K562 (cell line): ENCODE data around the gene MRGPRX3. TPM values are rescaled to one million over a fixed set of nuclear protein-coding genes. Genes with fewer than 3 reads are reported as not detected.

Experiments
- ATAC-seq: fragments of 200-7000 bp; cut with Tn5 transposase; 3 replicates; pipeline ENCODE4 v1.9.1; 2020; ENCODE audit warnings: moderate library complexity
- BruUV-seq: library from RNA; stranded (reverse); fragments of 400-500 nt; replicated peaks from 2 replicates; lab custom pipeline; 2021; lab: Mats Ljungman, UMichigan
- CTCF ChIA-PET: fragments of 300-600 bp; formaldehyde crosslinking; extraction: SDS; loops from one replicate; lab custom pipeline; 2021; ENCODE audit warnings: low intra/inter-chr PET ratio; lab: Yijun Ruan, JAX
- POLR2A ChIA-PET: fragments of 300-600, 350-650 bp; sonication (Branson Sonifier 250); formaldehyde crosslinking; extraction: SDS; loops from one replicate; lab custom pipeline; 2021; ENCODE audit warnings: antibody characterized with exemption, inconsistent platforms; lab: Yijun Ruan, JAX
- DNase-seq, 4 experiments: peaks; one replicate each; pipeline versions ENCODE4 v3.0.0 to v3.0.0-alpha.2; 2011 to 2018; ENCODE audit warnings: low spot score in 3 of 4, mixed read lengths in 3 of 4; ENCODE audit errors: extremely low read depth in 1 of 4
- FAIRE-seq: peaks from 2 replicates; lab custom pipeline; 2011; peaks lifted over from hg19 to GRCh38; lab: Jason Lieb, UNC
- H2AFZ ChIP-seq: 2 replicates; pipeline ENCODE4 v1.6.0; 2011; ENCODE audit warnings: low read depth, low read length, control low read depth, inconsistent platforms
- H3K27ac ChIP-seq: fragments of 200-600 bp; 3 replicates; pipeline ENCODE4 v1.8.0; 2011; ENCODE audit warnings: low read depth, mild to moderate bottlenecking, control low read depth, inconsistent platforms, low read length, moderate library complexity, mixed read lengths; ENCODE audit errors: extremely low read depth
- H3K27me3 ChIP-seq, 2 experiments: fragments of 300-600 bp in 1 of 2; 2 replicates in 1 of 2; 3 replicates in 1 of 2; pipeline versions ENCODE4 v1.6.0 to v1.8.0; 2011; ENCODE audit warnings: inconsistent platforms in 2 of 2, low read length in 2 of 2, mild to moderate bottlenecking in 1 of 2, mixed read lengths in 1 of 2, moderate library complexity in 1 of 2; ENCODE audit not compliant: control insufficient read depth in 2 of 2, insufficient read depth in 2 of 2
- H3K36me3 ChIP-seq: fragments of 300-600 bp; 3 replicates; pipeline ENCODE4 v1.8.0; 2011; ENCODE audit warnings: mild to moderate bottlenecking, low read length, inconsistent platforms; ENCODE audit not compliant: control insufficient read depth, insufficient read depth
- H3K4me1 ChIP-seq, 2 experiments: fragments of 200-600 bp in 1 of 2; replicated peaks in 1 of 2; 2 replicates in 1 of 2; 3 replicates in 1 of 2; pipeline versions ENCODE4 v1.5.1 to v1.8.0; 2011; ENCODE audit warnings: inconsistent platforms in 2 of 2, low read length in 2 of 2, mild to moderate bottlenecking in 1 of 2, mixed read lengths in 1 of 2, moderate library complexity in 1 of 2; ENCODE audit not compliant: control insufficient read depth in 2 of 2, insufficient read depth in 2 of 2
- H3K4me2 ChIP-seq: 2 replicates; pipeline ENCODE4 v1.6.1; 2011; ENCODE audit warnings: low read length, control low read depth, inconsistent platforms, mixed read lengths; ENCODE audit not compliant: insufficient read depth
- H3K4me3 ChIP-seq: fragments of 200-600 bp; sonication (generic), shearing (Covaris generic); 2 replicates; pipeline ENCODE4 v1.5.1; 2016; ENCODE audit warnings: control low read depth, inconsistent platforms
- H3K79me2 ChIP-seq: fragments of 200-600 bp; 3 replicates; pipeline ENCODE4 v1.8.0; 2011; ENCODE audit warnings: low read length, inconsistent platforms; ENCODE audit not compliant: control insufficient read depth, insufficient read depth
- H3K9ac ChIP-seq, 2 experiments: 2 replicates each; pipeline versions ENCODE4 v1.6.0 to v1.6.1; 2011; ENCODE audit warnings: low read depth in 2 of 2, low read length in 2 of 2, control low read depth in 1 of 2, inconsistent platforms in 1 of 2, mild to moderate bottlenecking in 1 of 2, mixed read lengths in 1 of 2; ENCODE audit not compliant: insufficient read depth in 1 of 2
- H3K9me1 ChIP-seq: one replicate; pipeline ENCODE4 v1.6.0; 2011; ENCODE audit warnings: inconsistent platforms, mild to moderate bottlenecking, low read length, moderate library complexity; ENCODE audit not compliant: control insufficient read depth, insufficient read depth
- H3K9me3 ChIP-seq: replicated peaks from 2 replicates; pipeline ENCODE4 v1.5.1; 2011; ENCODE audit warnings: low read depth, low read length, inconsistent platforms; ENCODE audit not compliant: control insufficient read depth, insufficient read depth
- H4K20me1 ChIP-seq: replicated peaks from 2 replicates; pipeline ENCODE4 v1.6.1; 2011; ENCODE audit warnings: low read length, inconsistent platforms, mixed read lengths; ENCODE audit not compliant: control insufficient read depth, insufficient read depth
- ADNP ChIP-seq: fragments of 200-800 bp; sonication (Bioruptor generic); IDR thresholded peaks from 2 replicates; pipeline ENCODE4 v1.6.1; 2016; ENCODE audit warnings: missing genetic modification characterization, missing compliant biosample characterization
- EHMT2 ChIP-seq: fragments of 450-650 bp; IDR thresholded peaks from 2 replicates; pipeline ENCODE4 v1.6.1; 2018; ENCODE audit warnings: antibody characterized with exemption
- HOMEZ ChIP-seq: fragments of 250-450 bp; sonication (Bioruptor Pico); IDR thresholded peaks from 2 replicates; pipeline ENCODE4 v1.4.0; 2020; ENCODE audit warnings: mild to moderate bottlenecking, moderate library complexity
- MIER1 ChIP-seq: fragments of 450-650 bp; IDR thresholded peaks from 2 replicates; pipeline ENCODE4 v1.6.1; 2016; ENCODE audit warnings: antibody characterized with exemption, mild to moderate bottlenecking, low read depth
- NR0B1 ChIP-seq: fragments of 450-650 bp; IDR thresholded peaks from one replicate; pipeline ENCODE4 v1.6.1; 2018; ENCODE audit warnings: mild to moderate bottlenecking, moderate library complexity; ENCODE audit not compliant: partially characterized antibody
- RAD51 ChIP-seq: fragments of 450-650 bp; IDR thresholded peaks from 2 replicates; pipeline ENCODE4 v1.7.1; 2016; ENCODE audit warnings: low read depth, mild to moderate bottlenecking, borderline replicate concordance
- STAG1 ChIP-seq: sonication (generic); formaldehyde crosslinking; IDR thresholded peaks from 2 replicates; pipeline ENCODE4 v1.5.0; 2020; ENCODE audit warnings: missing genetic modification reagents, borderline replicate concordance
- TRIM25 ChIP-seq: fragments of 450-650 bp; IDR thresholded peaks from 2 replicates; pipeline ENCODE4 v1.7.0; 2016; ENCODE audit warnings: borderline replicate concordance
- ZNF592 ChIP-seq: fragments of 450-650 bp; IDR thresholded peaks from 2 replicates; pipeline ENCODE4 v1.6.1; 2017; ENCODE audit warnings: antibody characterized with exemption, mild to moderate bottlenecking
- ZNF830 ChIP-seq: fragments of 250-450 bp; sonication (Bioruptor Pico); IDR thresholded peaks from 2 replicates; pipeline ENCODE4 v1.5.0; 2021; ENCODE audit warnings: mild to moderate bottlenecking
- WGBS: fragments of 100-300 bp; shearing (Covaris generic); methylation state at CpG from one replicate; pipeline ENCODE4 v1.1.6; 2016; ENCODE audit warnings: low coverage, mixed read lengths; ENCODE audit not compliant: insufficient coverage; ENCODE audit errors: missing lambda C conversion rate; 5-methylcytosine and 5-hydroxymethylcytosine counted together
- in situ Hi-C: fragments of 300-500 bp; cut with MboI; formaldehyde crosslinking; loops from 4 replicates; pipeline ENCODE4 v1.15.0; 2018; ENCODE audit warnings: inconsistent platforms, mixed read lengths
- intact Hi-C: fragments of 100-400 bp; cut with micrococcal nuclease; formaldehyde crosslinking; loops from 2 replicates; pipeline ENCODE4 v1.14.2; 2022
- polyA plus RNA-seq, 8 experiments: library from polyadenylated mRNA; depleted of rRNA in 4 of 8; stranded (reverse) in 5 of 8; unstranded in 3 of 8; fragments of >200 nt; fragmentation: Nextera tagmentation in 2 of 8; fragmentation: Illumina TruSeq in 1 of 8; extraction: Ambion mirVana in 2 of 8; extraction: Trizol in 1 of 8; gene quantifications; 2 replicates each; pipeline versions ENCODE4 v1.2.1 to v1.2.3, GENCODE V29; 2011 to 2014; ENCODE audit warnings: inconsistent platforms in 1 of 8, missing spikeins in 1 of 8
- total RNA-seq, 7 experiments: library from RNA; depleted of rRNA in 6 of 7; stranded (reverse); fragments of >200 nt in 6 of 7; fragmentation: Illumina TruSeq in 2 of 7; extraction: Trizol in 2 of 7; gene quantifications; 2 replicates each; pipeline versions ENCODE4 v1.2.1 to v1.2.3, GENCODE V29; 2011 to 2021; ENCODE audit warnings: low replicate concordance in 1 of 7
- TF ChIP-seq, protein P1 (sequence below): fragments of 250-450 bp; sonication (Bioruptor Pico); IDR thresholded peaks from 2 replicates; pipeline ENCODE4 v1.5.0; 2021

The MRGPRX3 gene
- total and polyA plus RNA-seq, 9 of the 15 experiments (the other 6 are each of a cell fraction or from before 2014, with no cell fraction given): not detected

- TF ChIP-seq TRIM25 (no peak), STAG1 (no peak)
These were observed 24.1 kb upstream of the MRGPRX3 start (continued) for GRCh38 chr11:18108254-18108653.

GRCh38 chr11:18111005-18111404, 21.4 kb upstream of the MRGPRX3 start:
- no peak overlapping the region for H2AFZ ChIP-seq
- FAIRE-seq (no peak), ATAC-seq (no peak), DNase-seq (no peak)
- no peak overlapping the region for H3K4me2 ChIP-seq
- no peaks in the 10 kb centered on the region for H4K20me1 ChIP-seq
- ChIA-PET CTCF (no interaction called here), POLR2A (interaction anchor here (0.6 kb wide), 1 partner anchor 380 kb away, joined by 4 read pairs; no protein-coding TSS in a partner anchor)
- intact Hi-C loops (loop anchor here (10.0 kb wide), 1 partner anchor 624 kb away; no protein-coding TSS in a partner anchor), in situ Hi-C loops (no loop called here)
- H3K9me3 ChIP-seq: no peaks in the 10 kb centered on the region
- no peak overlapping the region for H3K9ac ChIP-seq
- 0% methylated on average over 2 of the region's 2 CpGs for WGBS
- H3K4me3 ChIP-seq: no peak overlapping the region
- no peaks in the 10 kb centered on the region for H3K79me2 ChIP-seq
- no TSS peak for BruUV-seq
- H3K36me3 ChIP-seq: no peaks in the 10 kb centered on the region
- H3K27ac ChIP-seq: no peak overlapping the region
- no peaks in the 10 kb centered on the region; a peak in 1 of 5 replicates for H3K4me1 ChIP-seq
- peaks cover 7 to 9% of the 10 kb centered on the region in 2 experiments; a peak in 4 of 5 replicates for H3K27me3 ChIP-seq
- no peaks in the 10 kb centered on the region for H3K9me1 ChIP-seq
- no peak for TF ChIP-seq ADNP (tag)
- TF ChIP-seq ZNF830 (CRISPR knock-in tag): no peak
- TF ChIP-seq, protein P1, sequence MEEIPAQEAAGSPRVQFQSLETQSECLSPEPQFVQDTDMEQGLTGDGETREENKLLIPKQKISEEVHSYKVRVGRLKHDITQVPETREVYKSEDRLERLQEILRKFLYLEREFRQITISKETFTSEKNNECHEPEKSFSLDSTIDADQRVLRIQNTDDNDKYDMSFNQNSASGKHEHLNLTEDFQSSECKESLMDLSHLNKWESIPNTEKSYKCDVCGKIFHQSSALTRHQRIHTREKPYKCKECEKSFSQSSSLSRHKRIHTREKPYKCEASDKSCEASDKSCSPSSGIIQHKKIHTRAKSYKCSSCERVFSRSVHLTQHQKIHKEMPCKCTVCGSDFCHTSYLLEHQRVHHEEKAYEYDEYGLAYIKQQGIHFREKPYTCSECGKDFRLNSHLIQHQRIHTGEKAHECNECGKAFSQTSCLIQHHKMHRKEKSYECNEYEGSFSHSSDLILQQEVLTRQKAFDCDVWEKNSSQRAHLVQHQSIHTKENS (CRISPR knock-in tag): no peak
- TF ChIP-seq HOMEZ: no peak
- TF ChIP-seq NR0B1: no peak
- peak; percentile 89 for TF ChIP-seq EHMT2
- no peak for TF ChIP-seq RAD51
- TF ChIP-seq MIER1: peak; percentile 83
- no peak for TF ChIP-seq ZNF592
